ENCODE results near the gene NCF4.

DNA sequence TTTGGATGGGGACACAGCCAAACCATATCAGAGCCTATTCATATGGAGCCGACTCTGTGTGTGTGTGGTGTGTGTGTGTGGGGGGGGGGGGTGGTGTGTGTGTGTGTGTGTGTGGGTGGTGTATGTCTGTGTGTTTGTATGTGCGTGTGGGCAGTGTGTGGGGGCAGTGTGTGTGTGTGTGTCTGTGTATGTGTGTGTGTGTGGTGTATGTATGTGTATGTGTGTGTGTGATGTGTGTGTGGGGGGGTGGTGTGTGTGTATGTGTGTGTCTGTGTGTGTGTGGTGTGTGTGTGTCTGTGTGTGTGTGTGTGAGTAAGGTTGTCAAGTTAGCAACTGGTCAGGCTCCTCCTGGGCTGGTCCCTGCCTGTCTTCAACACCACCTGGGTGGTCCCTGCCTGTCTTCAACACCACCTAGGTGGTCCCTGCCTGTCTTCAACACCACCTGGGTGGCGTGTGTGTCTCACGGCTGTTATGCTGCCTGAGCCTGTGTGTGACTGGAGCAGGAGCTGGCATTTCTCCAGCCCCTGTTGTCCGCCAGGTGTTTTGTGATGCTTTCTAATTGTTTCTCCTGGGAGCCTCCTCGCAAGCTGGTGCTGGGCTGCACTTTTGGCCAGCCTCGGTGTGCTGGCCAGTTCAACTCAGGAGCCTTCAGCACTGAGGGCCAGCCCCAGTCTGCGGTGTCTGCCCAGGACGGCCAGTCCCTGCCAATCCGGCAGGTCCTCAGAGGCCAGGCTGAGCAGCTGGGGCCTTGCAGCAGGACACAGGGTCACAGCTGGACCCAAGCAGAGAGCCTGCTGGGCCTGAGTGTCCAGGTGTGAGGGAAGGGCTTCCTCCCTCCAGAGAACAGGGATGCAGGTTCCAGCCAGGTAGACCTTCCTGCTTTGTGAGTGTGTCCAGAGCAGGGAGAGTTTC lies 22.4 kb upstream of the NCF4 start:
- TF ChIP-seq CTCF (IDR thresholded peaks at IDR 0.05): no peak
- no peak for TF ChIP-seq POLR2A (IDR thresholded peaks at IDR 0.05)
